ENCODE measurements around the gene ARL8A. TPM values are rescaled to one million over a fixed set of nuclear protein-coding genes. Genes with fewer than 3 reads are reported as not detected.

The ARL8A gene
- total RNA-seq, 6 experiments from 2014 or later = 44.6 to 60.7 (median 48.6) TPM

- no peak for TF ChIP-seq CTCF (IDR thresholded peaks at IDR 0.05)
- H3K27me3 Mint-ChIP-seq (ENCODE audit: insufficient read depth) = peaks cover 2% of the 10 kb centered on the region; the same call in 1 of the 2 replicates
- no peaks in the 10 kb centered on the region for H3K4me1 Mint-ChIP-seq (ENCODE audit: low read depth)
- no peaks in the 10 kb centered on the region for H3K9me3 Mint-ChIP-seq
- no peaks in the 10 kb centered on the region; the same call in 1 of the 2 replicates for H3K36me3 Mint-ChIP-seq (ENCODE audit: low read depth)
- no peak for DNase-seq
- H3K27ac Mint-ChIP-seq = no peak overlapping the region
- H3K4me3 Mint-ChIP-seq = no peak overlapping the region
Observed at GRCh38 chr1:202133496-202133895, 11.0 kb downstream of the ARL8A start.

- TF ChIP-seq CTCF (IDR thresholded peaks at IDR 0.05) = no peak
- H3K4me1 Mint-ChIP-seq (ENCODE audit: low read depth) = no peaks in the 10 kb centered on the region
- no peak for DNase-seq
- no peaks in the 10 kb centered on the region for H3K9me3 Mint-ChIP-seq
- no peak overlapping the region for H3K27ac Mint-ChIP-seq
- peaks cover 2% of the 10 kb centered on the region; the same call in 1 of the 2 replicates for H3K27me3 Mint-ChIP-seq (ENCODE audit: insufficient read depth)
- no peak overlapping the region for H3K4me3 Mint-ChIP-seq
- H3K36me3 Mint-ChIP-seq (ENCODE audit: low read depth) = no peaks in the 10 kb centered on the region; the same call in 1 of the 2 replicates
Observed at GRCh38 chr1:202133001-202133400, 11.5 kb downstream of the ARL8A start.

- no peaks in the 10 kb centered on the region; the same call in 1 of the 2 replicates for H3K36me3 Mint-ChIP-seq (ENCODE audit: low read depth)
- H3K27ac Mint-ChIP-seq = no peak overlapping the region
- no peaks in the 10 kb centered on the region for H3K9me3 Mint-ChIP-seq
- H3K4me3 Mint-ChIP-seq = no peak overlapping the region
- DNase-seq = no peak
- no peaks in the 10 kb centered on the region for H3K4me1 Mint-ChIP-seq (ENCODE audit: low read depth)
- peaks cover 2% of the 10 kb centered on the region; the same call in 1 of the 2 replicates for H3K27me3 Mint-ChIP-seq (ENCODE audit: insufficient read depth)
- TF ChIP-seq CTCF (IDR thresholded peaks at IDR 0.05) = no peak
Observed at GRCh38 chr1:202131956-202132821, 12.3 kb downstream of the ARL8A start.

GRCh38 chr1:202130816-202131522 is 13.6 kb downstream of the ARL8A start:
- TF ChIP-seq CTCF (IDR thresholded peaks at IDR 0.05) = no peak
- Mint-ChIP-seq H3K4me1 (ENCODE audit: low read depth) (no peaks in the 10 kb centered on the region), H3K36me3 (ENCODE audit: low read depth) (no peaks in the 10 kb centered on the region; the same call in 1 of the 2 replicates), H3K4me3 (no peak overlapping the region), H3K9me3 (no peaks in the 10 kb centered on the region), H3K27me3 (ENCODE audit: insufficient read depth) (peaks cover 6% of the 10 kb centered on the region), H3K27ac (no peak overlapping the region)
- DNase-seq = no peak

GRCh38 chr1:202130297-202130721 is 14.2 kb downstream of the ARL8A start:
- Mint-ChIP-seq H3K4me3 (no peak overlapping the region), H3K27ac (no peak overlapping the region), H3K27me3 (ENCODE audit: insufficient read depth) (peaks cover 13% of the 10 kb centered on the region), H3K9me3 (no peaks in the 10 kb centered on the region), H3K36me3 (ENCODE audit: low read depth) (no peaks in the 10 kb centered on the region; the same call in 1 of the 2 replicates), H3K4me1 (ENCODE audit: low read depth) (no peaks in the 10 kb centered on the region)
- no peak for TF ChIP-seq CTCF (IDR thresholded peaks at IDR 0.05)
- no peak for DNase-seq

Data from HFFc6 (cell line).